Kidney (tissue), 14 donors: ENCODE data around the gene BAZ2B. TPM values are rescaled to one million over a fixed set of nuclear protein-coding genes. Genes with fewer than 3 reads are reported as not detected.

Experiments
- DNase-seq, 5 donors: peaks; one replicate each; pipeline ENCODE4 v3.0.0-alpha.2; 2013 to 2020
- FAIRE-seq: peaks from 2 replicates; lab custom pipeline; 2012; peaks lifted over from hg19 to GRCh38; lab: Jason Lieb, UNC
- H3K27ac ChIP-seq, 2 donors: one replicate each; pipeline ENCODE4 v1.7.0; 2013; ENCODE audit warnings: low read depth in 2 of 2, low read length in 2 of 2, inconsistent platforms in 1 of 2
- H3K27me3 ChIP-seq: one replicate; pipeline ENCODE4 v1.7.1; 2013; ENCODE audit warnings: low read length, inconsistent platforms; ENCODE audit not compliant: control insufficient read depth, insufficient read depth
- H3K36me3 ChIP-seq, 3 donors: one replicate each; pipeline versions ENCODE4 v1.7.0 to v1.7.1; 2013; ENCODE audit warnings: low read length in 3 of 3, control low read depth in 1 of 3, inconsistent platforms in 1 of 3; ENCODE audit not compliant: insufficient read depth in 3 of 3, control insufficient read depth in 2 of 3
- H3K4me1 ChIP-seq, 3 donors: one replicate each; pipeline versions ENCODE4 v1.7.0 to v1.7.1; 2013; ENCODE audit warnings: low read length in 3 of 3, inconsistent platforms in 1 of 3, low read depth in 1 of 3; ENCODE audit not compliant: control insufficient read depth in 2 of 3, insufficient read depth in 2 of 3
- H3K4me3 ChIP-seq, 3 donors: one replicate each; pipeline versions ENCODE4 v1.7.0 to v1.8.1; 2013; ENCODE audit warnings: low read length in 3 of 3, control low read depth in 1 of 3, inconsistent platforms in 1 of 3
- H3K9ac ChIP-seq, 3 donors: one replicate each; pipeline versions ENCODE4 v1.7.0 to v1.7.1; 2013; ENCODE audit warnings: low read length in 3 of 3, control low read depth in 1 of 3, inconsistent platforms in 1 of 3
- H3K9me3 ChIP-seq, 3 donors: one replicate each; pipeline versions ENCODE4 v1.7.0 to v1.7.1; 2013; ENCODE audit warnings: low read length in 3 of 3, control low read depth in 1 of 3, inconsistent platforms in 1 of 3; ENCODE audit not compliant: control insufficient read depth in 2 of 3, insufficient read depth in 1 of 3
- intact Hi-C: fragments of 100-400 bp; cut with DNase I; formaldehyde crosslinking; loops from one replicate; pipeline ENCODE4 v1.11.1; 2022
- polyA plus RNA-seq: library from polyadenylated mRNA; stranded (reverse); fragments of 350-450 nt; fragmentation: Illumina TruSeq; extraction: RNeasy Lipid Tissue Mini Kit (QIAGEN cat#74804); gene quantifications from one replicate; pipeline ENCODE4 v1.2.3, GENCODE V29; 2014; ENCODE audit warnings: low read depth, low replicate concordance; ENCODE audit not compliant: insufficient read depth
- total RNA-seq: library from RNA; stranded (reverse); fragmentation: NEBNext Ultra II Directional; extraction: Animal tissue kit (Norgen Biotek cat#: 25700); gene quantifications from one replicate; pipeline ENCODE4 v1.2.1, GENCODE V29; 2021
- TF ChIP-seq, protein P1 (sequence below): IDR thresholded peaks from 3 replicates; pipeline ENCODE4 v1.5.1; 2012; ENCODE audit warnings: mild to moderate bottlenecking, moderate library complexity, borderline replicate concordance; ENCODE audit not compliant: insufficient read depth; ENCODE audit errors: extremely low read depth
- donor health status: control.
- donor health status: control.
- donor health status: control.
- donor health status: control.
- donor health status: control.
- donor health status: DM: yes; HTN: yes; CAD: no.
- donor health status: Normal renal cell carcinoma (clear cell type).

BAZ2B gene
- total and polyA plus RNA-seq, 2 donors from 2014 or later = 5.1 to 87.3 TPM

DNA sequence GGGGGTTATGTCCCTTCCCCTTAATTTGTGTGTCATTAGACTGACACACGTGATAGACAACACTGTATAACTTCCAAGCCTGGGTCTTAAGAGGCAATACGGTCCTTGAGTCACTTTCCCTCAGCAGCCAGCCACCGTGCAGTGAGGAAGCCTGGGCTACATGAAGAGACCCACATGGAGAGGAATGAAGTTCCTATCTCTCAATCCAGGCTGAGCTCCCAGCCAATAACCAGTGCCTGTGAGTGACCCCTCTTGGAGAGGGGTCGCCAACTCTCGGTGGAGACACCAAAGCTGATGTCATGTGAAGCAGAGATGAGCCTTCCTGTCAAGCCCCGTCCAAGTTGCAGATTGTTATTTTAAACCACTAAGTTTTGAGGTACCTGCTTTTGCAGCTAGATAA, 324.2 kb downstream of the BAZ2B start:
- peaks cover 0 to 4% (median 0%) of the 10 kb centered on the region in 3 donors for H3K4me1 ChIP-seq
- H3K27me3 ChIP-seq = no peaks in the 10 kb centered on the region
- TF ChIP-seq, protein P1, sequence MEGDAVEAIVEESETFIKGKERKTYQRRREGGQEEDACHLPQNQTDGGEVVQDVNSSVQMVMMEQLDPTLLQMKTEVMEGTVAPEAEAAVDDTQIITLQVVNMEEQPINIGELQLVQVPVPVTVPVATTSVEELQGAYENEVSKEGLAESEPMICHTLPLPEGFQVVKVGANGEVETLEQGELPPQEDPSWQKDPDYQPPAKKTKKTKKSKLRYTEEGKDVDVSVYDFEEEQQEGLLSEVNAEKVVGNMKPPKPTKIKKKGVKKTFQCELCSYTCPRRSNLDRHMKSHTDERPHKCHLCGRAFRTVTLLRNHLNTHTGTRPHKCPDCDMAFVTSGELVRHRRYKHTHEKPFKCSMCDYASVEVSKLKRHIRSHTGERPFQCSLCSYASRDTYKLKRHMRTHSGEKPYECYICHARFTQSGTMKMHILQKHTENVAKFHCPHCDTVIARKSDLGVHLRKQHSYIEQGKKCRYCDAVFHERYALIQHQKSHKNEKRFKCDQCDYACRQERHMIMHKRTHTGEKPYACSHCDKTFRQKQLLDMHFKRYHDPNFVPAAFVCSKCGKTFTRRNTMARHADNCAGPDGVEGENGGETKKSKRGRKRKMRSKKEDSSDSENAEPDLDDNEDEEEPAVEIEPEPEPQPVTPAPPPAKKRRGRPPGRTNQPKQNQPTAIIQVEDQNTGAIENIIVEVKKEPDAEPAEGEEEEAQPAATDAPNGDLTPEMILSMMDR = no peak
- intact Hi-C loops = no loop called here
- no peak overlapping the region for H3K27ac ChIP-seq
- H3K9me3 ChIP-seq = no peaks in the 10 kb centered on the region
- FAIRE-seq = no peak
- H3K4me3 ChIP-seq = no peak overlapping the region
- no peak for DNase-seq
- H3K9ac ChIP-seq = no peak overlapping the region
- H3K36me3 ChIP-seq = no peaks in the 10 kb centered on the region

DNA sequence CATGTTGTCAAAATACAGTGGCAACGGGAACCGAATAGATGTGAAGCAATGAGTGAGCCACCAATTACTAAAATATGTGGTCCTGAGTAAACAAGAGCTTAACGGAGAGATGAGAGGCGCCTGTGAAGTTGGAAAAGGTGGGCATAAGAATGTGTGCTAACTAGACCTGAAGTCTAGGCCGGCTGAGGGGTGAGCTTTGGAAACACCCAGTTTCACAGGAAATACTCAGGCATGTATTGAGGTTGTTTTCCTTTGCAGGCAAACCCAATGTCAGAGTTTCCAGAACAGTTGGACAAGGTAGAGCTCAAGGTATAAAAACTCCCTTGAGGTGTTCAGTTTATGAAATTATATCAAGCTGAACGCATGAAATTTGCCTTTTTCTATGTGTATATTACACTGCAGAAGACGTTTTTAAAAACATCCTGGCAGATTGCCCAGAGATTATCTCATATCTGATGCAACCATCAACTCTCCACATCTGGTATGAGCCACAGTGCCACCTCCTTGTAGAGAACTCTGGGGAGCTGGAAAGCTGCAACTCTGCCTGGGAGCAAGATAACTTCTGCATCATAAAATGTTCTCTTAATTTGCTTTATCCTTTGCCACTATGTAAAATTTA, 325.9 kb downstream of the BAZ2B start:
- peaks cover 0 to 5% (median 0%) of the 10 kb centered on the region in 3 donors for H3K4me1 ChIP-seq

DNA sequence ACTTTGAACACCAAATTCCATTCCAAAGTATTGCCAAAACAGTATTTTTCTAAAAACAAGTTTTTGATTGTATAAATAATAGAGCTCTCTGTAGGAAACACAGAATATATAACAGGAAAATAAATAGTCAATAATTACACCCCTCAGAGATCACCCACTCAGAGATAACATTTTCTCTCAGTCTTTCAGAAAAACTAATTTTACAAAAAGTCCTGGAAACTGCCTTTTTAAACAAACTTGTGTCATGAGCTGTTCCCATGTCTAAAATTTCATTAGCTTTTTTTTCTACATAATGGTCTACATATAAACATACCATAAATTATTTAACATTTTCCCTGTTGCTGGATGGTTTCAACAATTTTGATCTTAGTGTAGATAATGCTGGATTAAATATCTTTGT, 328.6 kb downstream of the BAZ2B start:
- intact Hi-C loops = no loop called here
- TF ChIP-seq, protein P1 = no peak
- H3K27ac ChIP-seq = peak overlapping the region in 1 of 2 donors; percentile 95
- DNase-seq (no peak), FAIRE-seq (peak; percentile 19)
- H3K36me3 ChIP-seq = no peaks in the 10 kb centered on the region
- H3K4me3 ChIP-seq = no peak overlapping the region
- no peak overlapping the region for H3K9ac ChIP-seq
- no peaks in the 10 kb centered on the region for H3K27me3 ChIP-seq
- H3K9me3 ChIP-seq = no peaks in the 10 kb centered on the region
- H3K4me1 ChIP-seq = peaks cover 0 to 5% (median 2%) of the 10 kb centered on the region in 3 donors

More for the DNA sequence above, 325.9 kb downstream of the BAZ2B start:
- Histone ChIP-seq H3K9me3 (no peaks in the 10 kb centered on the region), H3K9ac (no peak overlapping the region), H3K27ac (no peak overlapping the region), H3K36me3 (no peaks in the 10 kb centered on the region), H3K27me3 (no peaks in the 10 kb centered on the region), H3K4me3 (no peak overlapping the region)
- intact Hi-C loops = no loop called here
- FAIRE-seq (no peak), DNase-seq (peak in 1 of 5 donors; percentile 10)
- TF ChIP-seq, protein P1 = no peak
